HL-60/S4 (cell line): Measurements from ENCODE around the gene TMEM191B.
"Not testable (repeated sequence)": the region's sequence is repeated elsewhere in the genome, so short reads cannot be mapped to it uniquely, and the experiment has no call there.

Experiments
- in situ Hi-C: fragments of 300-500 bp; cut with MboI; formaldehyde crosslinking; loops from 2 replicates; pipeline ENCODE4 v1.14.3; 2022; ENCODE audit warnings: low sequenced_read_pairs

The TMEM191B gene

DNA sequence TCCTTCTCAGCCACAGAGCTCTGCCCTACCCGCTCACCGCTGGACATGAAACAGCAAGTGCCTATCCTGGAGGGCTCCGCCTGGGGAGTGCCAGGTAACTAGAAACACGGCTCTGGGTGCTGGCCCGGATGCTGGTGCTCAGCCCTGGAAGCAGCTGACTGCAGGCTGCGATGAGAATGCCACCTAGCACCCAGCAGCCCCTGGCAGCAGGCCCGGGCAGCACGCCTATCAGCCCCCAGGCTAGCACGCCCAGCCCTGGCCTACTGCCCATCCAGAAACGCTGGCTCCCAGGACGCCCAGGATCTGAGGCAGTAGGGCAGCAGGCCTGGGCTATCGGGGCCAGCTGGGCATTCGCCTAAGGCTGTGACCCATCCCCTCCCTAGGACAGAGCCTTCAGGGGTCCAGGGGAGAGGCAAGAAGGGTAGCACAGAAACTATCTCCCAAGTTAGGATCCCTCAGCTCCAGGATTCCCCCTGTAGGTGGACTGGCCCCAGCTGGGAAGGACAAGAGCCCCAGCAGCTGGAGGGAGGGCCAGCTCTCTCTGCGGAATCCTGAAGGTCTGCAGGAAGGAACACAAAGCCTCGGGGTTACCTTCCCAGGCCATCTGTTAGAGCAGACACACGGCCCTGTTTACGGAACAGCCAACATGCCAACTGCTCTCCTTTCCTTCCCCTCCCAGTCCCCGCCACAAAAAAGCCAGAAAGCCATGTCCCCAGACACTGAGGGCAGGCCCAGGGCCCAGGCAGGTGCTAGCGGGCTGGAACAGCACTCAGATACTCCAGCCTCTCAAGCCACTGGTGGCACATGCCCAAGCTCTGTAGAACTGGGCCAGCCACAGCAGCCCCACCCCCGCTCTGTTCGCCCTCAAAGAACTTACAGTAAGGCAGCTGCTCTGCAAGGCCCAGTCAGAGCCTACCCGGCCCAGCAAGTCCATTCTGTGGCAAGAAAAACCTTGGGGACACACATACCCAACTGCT is 27.0 kb downstream of the TMEM191B start:
- in situ Hi-C loops, result not testable (repeated sequence)

DNA sequence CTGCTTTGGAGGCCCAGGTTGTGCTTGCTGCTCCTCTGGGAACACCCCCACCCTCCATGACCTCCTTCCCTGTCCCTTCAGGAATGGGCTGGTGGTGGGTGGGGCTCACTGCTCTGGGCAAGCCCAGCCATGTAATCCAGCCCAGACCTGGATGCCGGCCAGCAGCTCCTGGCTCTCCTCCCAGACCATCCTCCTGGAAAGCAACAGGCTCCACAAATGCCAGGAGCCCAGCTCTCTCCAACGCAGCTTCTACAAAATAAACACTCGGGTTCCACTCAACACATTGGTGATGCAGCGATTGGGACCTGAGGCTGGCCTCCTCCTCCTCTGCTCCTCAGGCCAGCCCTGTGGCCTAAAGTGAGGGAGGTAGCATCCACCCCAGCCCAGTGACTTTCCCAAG is 30.9 kb downstream of the TMEM191B start:
- in situ Hi-C loops, result not testable (repeated sequence)

DNA sequence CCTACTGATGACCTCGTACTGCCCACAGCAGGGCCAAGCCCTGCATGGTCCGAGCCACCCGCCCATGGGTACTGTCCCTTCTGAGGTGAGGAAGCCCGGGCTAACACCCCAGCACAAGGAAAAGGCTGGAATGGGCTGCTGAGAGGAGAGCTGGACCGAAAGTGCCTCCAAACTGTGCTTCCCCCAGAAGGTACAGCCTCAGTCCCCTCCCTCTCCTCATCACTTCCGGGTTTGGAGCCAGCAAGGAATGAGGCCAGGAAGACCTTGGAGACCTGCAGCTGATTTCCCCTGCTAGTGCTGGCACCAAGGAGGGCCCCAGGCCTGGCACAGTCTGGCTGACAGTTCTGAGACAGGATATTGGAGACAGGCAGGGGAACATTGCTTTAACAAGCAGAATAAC is 31.3 kb downstream of the TMEM191B start:
- in situ Hi-C loops, result not testable (repeated sequence)

DNA sequence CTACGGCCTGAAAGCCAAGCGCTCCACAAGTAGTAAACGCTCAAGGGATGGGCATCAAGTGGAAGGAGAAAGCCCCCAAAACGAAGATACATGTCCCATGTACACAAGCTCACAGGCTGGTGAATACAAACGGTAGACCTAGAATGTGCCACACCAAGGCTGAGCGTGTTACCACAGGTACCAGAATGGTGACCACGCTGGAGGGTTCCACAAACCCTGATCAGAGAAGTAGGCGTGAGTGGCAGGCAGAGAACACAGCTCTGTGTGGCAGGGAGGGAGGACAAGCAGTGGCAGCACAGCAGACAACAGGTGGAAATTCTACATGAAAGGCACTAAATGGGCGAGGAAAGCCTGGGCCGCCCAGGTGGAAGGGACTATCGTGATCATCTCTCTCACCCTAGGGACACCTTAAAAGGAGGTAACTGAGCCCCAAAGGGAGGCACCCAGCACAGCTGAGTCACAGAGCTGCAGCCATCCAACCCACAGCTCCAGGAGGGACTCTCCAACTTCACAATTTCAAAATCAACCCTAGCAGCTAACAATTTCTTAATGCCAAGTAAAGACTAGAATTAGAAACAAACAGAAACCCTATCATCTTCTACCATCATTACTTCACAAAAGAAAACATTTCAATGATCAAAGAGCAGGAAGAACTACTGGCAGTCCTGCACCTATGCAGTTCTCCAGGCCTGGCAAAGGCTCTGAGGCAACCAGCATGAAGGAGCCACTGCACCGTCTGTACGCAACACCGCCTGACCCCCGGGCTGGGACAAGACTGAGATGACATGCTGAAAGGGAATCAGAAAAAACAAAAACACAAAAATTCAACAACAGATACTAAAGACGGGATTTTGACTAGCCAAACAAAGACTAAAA is 32.7 kb downstream of the TMEM191B start:
- in situ Hi-C loops, result not testable (repeated sequence)

DNA sequence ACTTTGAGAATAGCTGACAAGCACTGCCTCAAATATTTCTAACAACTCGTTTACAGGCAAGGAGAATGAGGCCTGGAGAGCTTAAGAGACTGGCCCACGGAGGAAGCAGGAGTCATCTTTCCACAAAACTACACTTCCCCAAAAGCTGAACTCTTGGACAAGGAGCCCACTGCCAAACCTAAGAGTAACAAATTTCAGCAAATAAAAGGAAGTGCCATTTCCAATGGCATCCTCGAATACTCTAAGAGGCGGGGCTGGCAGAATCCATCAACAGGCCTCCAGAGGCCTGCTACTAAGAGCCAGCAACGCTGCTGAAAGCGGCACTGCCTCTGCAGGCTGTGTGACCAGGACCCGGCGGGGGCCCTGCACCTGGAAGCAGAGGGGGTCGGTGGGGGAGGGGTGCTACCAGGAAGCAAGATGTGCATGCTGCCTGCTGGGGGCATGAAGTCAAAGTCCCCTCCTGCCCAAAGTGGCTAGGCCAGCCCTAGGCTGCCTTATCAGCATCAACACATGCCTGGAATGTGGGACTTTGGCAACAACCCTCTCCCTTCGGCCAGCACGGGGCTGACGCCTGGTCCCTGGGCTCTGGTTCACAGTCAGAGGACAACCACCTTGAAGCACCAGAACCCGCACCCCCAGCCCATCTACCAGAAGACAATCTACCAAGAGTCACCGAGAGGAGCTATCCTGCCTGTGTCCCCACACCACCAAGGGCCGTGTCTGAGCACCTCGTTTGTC is 43.1 kb downstream of the TMEM191B start:
- in situ Hi-C loops, result not testable (repeated sequence)

DNA sequence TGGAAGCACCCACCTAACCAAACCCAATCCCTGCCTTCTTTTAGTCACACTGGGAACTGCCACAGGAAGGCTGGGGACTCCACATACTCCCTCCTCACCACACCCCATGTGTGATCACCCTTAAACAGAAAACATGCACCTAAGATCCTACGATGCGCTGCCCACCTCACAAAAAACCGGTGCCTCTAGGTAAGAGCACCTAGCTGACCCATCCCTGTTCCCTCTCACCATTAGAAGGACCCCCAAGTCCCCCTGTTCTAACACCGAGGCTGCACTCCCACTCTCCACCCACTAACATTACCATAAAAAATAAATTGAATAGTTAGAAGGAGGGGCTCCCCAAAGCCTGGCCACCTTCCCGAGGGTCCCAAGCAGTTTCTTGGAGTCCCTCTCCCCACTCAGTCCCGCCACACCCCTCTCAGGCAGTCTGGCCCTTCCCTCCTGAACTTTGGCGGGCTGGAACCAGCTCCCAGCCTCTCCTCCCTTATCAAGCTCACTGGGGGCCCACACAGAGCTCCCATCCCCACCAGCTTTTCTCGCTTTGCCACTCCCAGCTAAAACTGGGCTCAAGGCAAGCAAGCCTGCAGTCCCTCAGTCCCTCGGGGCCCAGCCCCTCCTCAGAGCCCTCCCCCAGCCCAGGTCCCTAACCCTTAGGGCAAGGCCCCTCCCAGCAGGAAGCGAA is 46.0 kb downstream of the TMEM191B start:
- in situ Hi-C loops, result not testable (repeated sequence)

- in situ Hi-C loops, result not testable (repeated sequence)
These were observed 47.0 kb downstream of the TMEM191B start for GRCh38 chr22:18574555-18574954.

DNA sequence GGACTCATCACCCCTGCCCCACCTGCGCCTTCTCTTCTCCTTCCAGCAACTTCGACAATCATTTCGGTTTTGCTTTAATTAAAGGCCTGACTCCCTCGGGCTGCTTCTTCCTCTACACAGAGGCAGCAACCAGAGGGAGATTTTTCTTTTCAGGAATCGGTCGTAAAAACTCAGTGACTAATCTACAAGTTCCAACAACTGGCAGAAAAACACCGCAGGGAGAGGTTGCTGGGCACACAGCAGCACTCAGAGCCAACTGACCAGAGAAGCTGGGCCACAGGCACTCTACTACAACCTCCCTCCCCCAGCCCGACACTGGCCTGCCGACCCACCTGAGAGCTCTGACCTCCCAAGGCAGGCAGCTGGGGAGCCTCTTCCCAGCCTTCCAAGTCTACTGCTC is 48.1 kb downstream of the TMEM191B start:
- in situ Hi-C loops, result not testable (repeated sequence)

GRCh38 chr22:18577090-18577818 is 49.7 kb downstream of the TMEM191B start:
- in situ Hi-C loops, result not testable (repeated sequence)

DNA sequence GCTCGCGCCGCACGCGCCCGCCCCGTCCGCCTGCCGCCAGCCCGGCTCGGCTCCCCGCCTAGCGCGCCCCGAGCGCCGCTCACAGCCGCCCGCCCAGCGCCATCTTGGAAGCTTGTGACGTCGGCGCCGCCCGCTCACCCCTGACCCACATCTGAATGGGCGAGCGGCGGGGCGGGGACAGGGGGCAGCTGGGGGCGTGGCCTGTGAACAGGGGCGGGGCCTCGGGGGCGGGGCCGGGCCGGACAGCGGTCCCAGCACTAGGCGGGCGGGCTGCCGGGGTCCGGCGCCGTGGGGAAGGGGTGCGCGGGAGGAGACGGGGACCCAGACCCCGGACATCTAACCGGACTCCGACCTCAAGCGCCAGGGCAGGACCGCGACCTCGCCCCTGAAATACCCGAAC is 50.2 kb downstream of the TMEM191B start:
- in situ Hi-C loops, result not testable (repeated sequence)
